ENCODE measurements around the gene SYNE3.

DNA sequence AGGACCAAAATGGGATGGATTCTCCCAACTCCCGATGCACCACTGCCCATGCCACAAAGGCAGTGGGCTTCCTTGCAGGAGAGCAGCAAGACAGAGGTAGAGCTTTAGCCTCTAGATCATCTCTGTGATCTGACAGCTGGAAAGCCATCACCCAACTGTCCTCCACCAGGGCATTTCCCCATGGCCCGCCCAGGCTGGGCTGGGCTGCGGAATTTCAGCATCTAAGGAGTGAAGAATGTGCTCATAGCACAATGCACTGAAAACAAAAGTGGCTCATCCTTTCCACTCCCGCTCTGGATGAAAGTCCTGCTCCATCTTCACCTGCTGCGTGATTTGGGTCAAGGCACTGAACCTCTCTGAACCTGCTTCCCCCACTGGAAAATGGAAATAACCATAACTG is 5.6 kb downstream of the SYNE3 start:
- TF ChIP-seq CTCF (IDR thresholded peaks at IDR 0.05; ENCODE audit: low read length) (no peak), EZH2 (IDR thresholded peaks at IDR 0.05; ENCODE audit: borderline replicate concordance, low read length) (no peak)

Data from OCI-LY1 (cell line).